Activated naive CD8-positive, alpha-beta T cell treated with anti-CD3 and anti-CD28 coated beads, Interleukin-2, amount 50 U/mL, for 24 hours (primary cell): Measurements from ENCODE around the gene C10orf71.
A peak's percentile ranks its signal among the peaks of the same experiment; 100 is the strongest.

Source experiments
- ATAC-seq: fragments of 150-1000 bp; cut with Tn5 transposase; one replicate; pipeline ENCODE4 v1.10.0; 2021
- DNase-seq: peaks from one replicate; pipeline ENCODE4 v3.0.0; 2021
- H3K27ac Mint-ChIP-seq: one replicate; pipeline ENCODE4 v1.8.0; 2021; ENCODE audit warnings: mild to moderate bottlenecking, mixed read lengths
- H3K27me3 Mint-ChIP-seq: one replicate; pipeline ENCODE4 v1.8.0; 2021; ENCODE audit warnings: mixed read lengths
- H3K36me3 Mint-ChIP-seq: one replicate; pipeline ENCODE4 v1.8.0; 2021; ENCODE audit warnings: low read depth, mixed read lengths
- H3K4me1 Mint-ChIP-seq: one replicate; pipeline ENCODE4 v1.8.0; 2021; ENCODE audit warnings: mixed read lengths
- H3K4me3 Mint-ChIP-seq: one replicate; pipeline ENCODE4 v1.8.0; 2021; ENCODE audit warnings: mild to moderate bottlenecking, moderate library complexity, mixed read lengths
- H3K9me3 Mint-ChIP-seq: one replicate; pipeline ENCODE4 v1.8.0; 2021; ENCODE audit warnings: mixed read lengths

C10orf71 gene

DNA sequence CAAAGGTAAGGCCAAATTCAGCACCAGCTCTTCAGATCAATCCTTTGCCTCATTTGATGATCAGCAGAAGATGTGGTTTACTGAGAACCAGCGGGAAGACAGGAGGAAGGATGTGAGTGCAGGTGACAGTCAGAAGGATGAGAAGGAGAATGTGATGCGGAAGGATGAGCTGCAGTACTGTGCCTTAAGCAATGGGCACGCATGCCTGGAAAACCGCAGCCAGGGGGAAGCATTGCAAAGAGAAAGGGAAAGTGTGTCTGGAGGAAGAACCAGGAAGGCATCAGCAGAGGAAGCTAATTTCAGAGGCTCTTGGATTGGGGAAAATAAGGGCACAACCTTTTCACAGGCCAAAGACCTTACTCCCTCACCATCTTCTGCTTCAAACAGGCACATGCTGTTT, 25.7 kb downstream of the C10orf71 start:
- DNase-seq (no peak), ATAC-seq (no peak)
- Mint-ChIP-seq H3K4me3 (no peak overlapping the region), H3K4me1 (no peaks in the 10 kb centered on the region), H3K27ac (no peak overlapping the region), H3K9me3 (no peaks in the 10 kb centered on the region), H3K36me3 (no peaks in the 10 kb centered on the region), H3K27me3 (no peaks in the 10 kb centered on the region)

GRCh38 chr10:49325131-49325915, 26.4 kb downstream of the C10orf71 start:
- no peak overlapping the region for H3K4me3 Mint-ChIP-seq
- H3K27ac Mint-ChIP-seq: no peak overlapping the region
- no peaks in the 10 kb centered on the region for H3K27me3 Mint-ChIP-seq
- no peak for DNase-seq
- H3K9me3 Mint-ChIP-seq: no peaks in the 10 kb centered on the region
- no peaks in the 10 kb centered on the region for H3K36me3 Mint-ChIP-seq
- no peaks in the 10 kb centered on the region for H3K4me1 Mint-ChIP-seq
- no peak for ATAC-seq

DNA sequence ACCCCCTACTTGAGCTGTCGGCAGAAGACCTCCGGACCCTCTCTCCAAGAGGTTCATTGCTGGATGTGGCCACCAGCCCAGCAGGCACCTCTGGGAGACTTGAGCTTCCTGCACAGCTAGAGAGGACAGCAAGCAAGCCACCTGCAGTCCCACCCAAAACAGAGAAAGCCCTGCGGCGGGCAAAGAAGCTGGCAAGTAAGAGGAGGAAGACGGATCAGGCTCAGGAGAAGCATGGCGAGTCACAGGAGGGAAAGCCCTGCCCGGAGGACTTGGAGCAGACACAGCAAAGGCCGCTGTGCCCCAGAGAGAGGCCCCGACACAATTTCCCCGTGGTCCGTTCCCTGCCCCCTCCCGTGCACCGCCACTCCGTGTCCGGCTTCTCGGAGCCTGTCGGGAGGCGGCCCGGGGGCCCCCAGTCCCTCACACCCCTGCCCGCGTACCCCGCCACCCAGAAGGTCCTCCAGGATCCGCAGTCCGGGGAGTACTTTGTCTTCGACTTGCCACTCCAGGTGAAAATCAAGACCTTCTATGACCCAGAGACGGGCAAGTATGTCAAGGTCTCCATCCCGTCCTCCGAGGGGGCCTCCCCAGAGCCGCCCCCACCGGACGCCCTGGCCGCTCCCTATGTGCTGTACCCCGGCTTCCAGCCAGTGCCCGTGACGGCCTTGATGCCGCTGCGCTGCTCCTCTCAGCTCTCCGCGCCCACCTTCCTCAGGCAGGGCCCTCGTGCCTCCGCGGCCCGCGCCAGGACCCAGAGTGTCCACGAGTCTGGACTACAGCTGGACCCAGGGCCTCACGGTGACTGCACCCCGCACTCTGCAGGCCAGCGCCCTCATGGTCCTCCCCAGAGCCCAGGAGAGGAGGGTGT, 27.2 kb downstream of the C10orf71 start:
- no peaks in the 10 kb centered on the region for H3K9me3 Mint-ChIP-seq

GRCh38 chr10:49327036-49327813, 28.3 kb downstream of the C10orf71 start:
- Mint-ChIP-seq H3K4me3 (no peak overlapping the region), H3K27me3 (no peaks in the 10 kb centered on the region), H3K4me1 (no peaks in the 10 kb centered on the region), H3K27ac (no peak overlapping the region), H3K9me3 (no peaks in the 10 kb centered on the region), H3K36me3 (no peaks in the 10 kb centered on the region)
- DNase-seq (no peak), ATAC-seq (no peak)

More for the DNA sequence above, 27.2 kb downstream of the C10orf71 start:
- no peaks in the 10 kb centered on the region for H3K36me3 Mint-ChIP-seq
- H3K27ac Mint-ChIP-seq: no peak overlapping the region
- H3K4me3 Mint-ChIP-seq: no peak overlapping the region
- ATAC-seq: no peak
- H3K4me1 Mint-ChIP-seq: no peaks in the 10 kb centered on the region
- no peak for DNase-seq
- H3K27me3 Mint-ChIP-seq: no peaks in the 10 kb centered on the region

GRCh38 chr10:49328401-49329145, 29.6 kb downstream of the C10orf71 start:
- Mint-ChIP-seq H3K4me3 (no peak overlapping the region), H3K27me3 (no peaks in the 10 kb centered on the region), H3K9me3 (peaks cover 3% of the 10 kb centered on the region), H3K4me1 (no peaks in the 10 kb centered on the region), H3K36me3 (no peaks in the 10 kb centered on the region), H3K27ac (no peak overlapping the region)
- ATAC-seq: no peak
- no peak for DNase-seq

GRCh38 chr10:49329146-49329505, 30.2 kb downstream of the C10orf71 start:
- no peaks in the 10 kb centered on the region for H3K27me3 Mint-ChIP-seq
- no peaks in the 10 kb centered on the region for H3K4me1 Mint-ChIP-seq
- DNase-seq (no peak), ATAC-seq (no peak)
- no peak overlapping the region for H3K4me3 Mint-ChIP-seq
- H3K9me3 Mint-ChIP-seq: peaks cover 8% of the 10 kb centered on the region
- H3K27ac Mint-ChIP-seq: no peak overlapping the region
- H3K36me3 Mint-ChIP-seq: no peaks in the 10 kb centered on the region

DNA sequence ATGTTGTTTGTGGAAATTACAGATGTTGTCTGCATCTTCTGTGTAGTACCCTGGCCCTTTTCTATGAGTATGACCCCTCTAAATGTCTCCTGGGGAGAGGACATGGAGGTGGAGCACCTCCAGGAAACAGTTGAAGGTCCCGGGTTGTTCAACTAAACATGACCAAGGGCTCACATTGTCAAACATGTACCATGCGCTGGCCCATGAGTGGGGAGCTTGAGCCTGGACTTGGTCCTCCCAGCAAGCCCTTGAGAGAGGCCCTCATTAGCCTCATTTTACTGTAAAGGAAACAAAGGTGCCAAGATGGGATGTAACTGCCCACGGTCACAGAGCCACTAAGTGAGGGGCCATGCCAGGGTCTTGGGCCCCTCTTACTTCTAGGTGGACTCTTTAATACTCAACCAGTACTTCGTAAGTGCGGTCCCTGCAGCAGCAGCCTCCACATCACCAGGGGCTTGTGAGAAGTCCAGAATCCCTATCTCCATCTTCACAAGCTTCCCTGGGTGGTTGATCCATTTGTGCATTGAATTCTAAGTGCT, 31.2 kb downstream of the C10orf71 start:
- H3K9me3 Mint-ChIP-seq: peaks cover 15% of the 10 kb centered on the region
- no peak for ATAC-seq
- H3K4me3 Mint-ChIP-seq: no peak overlapping the region
- H3K36me3 Mint-ChIP-seq: peaks cover under 1% of the 10 kb centered on the region
- no peak for DNase-seq
- no peak overlapping the region for H3K27ac Mint-ChIP-seq
- no peaks in the 10 kb centered on the region for H3K27me3 Mint-ChIP-seq
- H3K4me1 Mint-ChIP-seq: peaks cover 5% of the 10 kb centered on the region

- Mint-ChIP-seq H3K4me1 (peaks cover 13% of the 10 kb centered on the region), H3K27ac (no peak overlapping the region), H3K36me3 (peaks cover 6% of the 10 kb centered on the region), H3K4me3 (no peak overlapping the region), H3K27me3 (no peaks in the 10 kb centered on the region), H3K9me3 (peaks cover 26% of the 10 kb centered on the region)
- ATAC-seq (no peak), DNase-seq (no peak)
Measured at GRCh38 chr10:49331431-49331830, 32.5 kb downstream of the C10orf71 start.

DNA sequence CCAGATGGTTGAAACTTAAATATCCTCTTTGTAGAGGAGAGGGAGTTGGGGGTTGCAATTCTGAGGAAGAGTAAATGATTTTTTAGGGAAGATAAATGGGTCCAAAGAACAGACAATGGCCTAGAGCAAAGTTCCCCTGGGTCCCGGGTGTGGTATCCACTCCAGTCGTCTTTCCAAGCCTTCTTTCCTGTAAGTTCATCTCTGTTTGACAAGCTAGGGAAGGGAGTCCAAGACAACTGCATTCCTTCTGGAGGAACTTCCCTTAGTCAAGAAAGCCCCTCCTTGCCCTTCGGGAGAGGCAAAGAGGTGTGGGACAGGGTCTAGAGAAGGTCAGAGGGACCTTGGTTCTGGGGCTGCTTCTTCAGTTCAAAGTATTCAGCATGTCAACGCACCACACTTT, 33.4 kb downstream of the C10orf71 start:
- Mint-ChIP-seq H3K36me3 (peaks cover 6% of the 10 kb centered on the region), H3K27ac (no peak overlapping the region), H3K4me3 (no peak overlapping the region), H3K4me1 (peaks cover 13% of the 10 kb centered on the region), H3K9me3 (peaks cover 26% of the 10 kb centered on the region), H3K27me3 (no peaks in the 10 kb centered on the region)
- ATAC-seq (no peak), DNase-seq (no peak)

DNA sequence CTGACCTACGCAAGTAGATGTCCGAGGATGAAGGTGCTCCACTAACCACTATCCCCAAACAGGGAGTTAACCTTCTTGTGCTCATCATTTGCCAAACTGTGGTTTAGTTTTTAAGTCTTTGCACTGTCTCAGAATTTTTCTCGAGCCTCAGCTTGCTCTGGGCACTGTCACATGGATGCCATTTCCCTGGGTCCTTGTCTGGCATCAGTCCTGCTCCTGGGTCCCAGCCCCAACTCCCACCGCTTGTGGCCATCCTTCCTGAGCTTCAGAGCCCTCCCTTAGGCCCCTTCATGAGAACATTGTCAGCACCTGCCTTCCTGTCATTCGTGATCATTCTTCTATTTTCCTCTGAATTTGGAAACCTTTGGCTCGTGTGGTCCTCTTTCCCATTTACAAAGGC, 33.8 kb downstream of the C10orf71 start:
- peaks cover 26% of the 10 kb centered on the region for H3K9me3 Mint-ChIP-seq

DNA sequence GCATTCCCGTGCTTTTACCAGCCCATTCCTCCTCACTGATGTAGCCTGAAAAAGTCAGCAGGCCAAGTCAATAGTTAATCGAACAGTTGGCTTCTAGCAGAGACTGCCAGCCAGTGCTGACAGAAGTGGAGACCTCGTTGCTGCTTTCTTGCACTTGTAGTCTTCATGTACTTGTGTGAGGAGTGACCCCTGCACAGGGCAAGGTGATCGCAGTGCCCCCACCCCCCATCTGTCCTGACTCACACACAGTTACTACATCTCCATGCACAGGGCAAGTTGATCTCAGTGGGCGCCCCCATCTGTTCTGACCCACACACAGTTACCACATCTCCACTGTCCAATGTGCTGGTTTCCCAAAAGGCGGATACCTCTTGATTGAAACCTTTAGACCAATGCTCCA, 34.2 kb downstream of the C10orf71 start:
- H3K27ac Mint-ChIP-seq: no peak overlapping the region
- H3K4me1 Mint-ChIP-seq: peaks cover 13% of the 10 kb centered on the region
- no peak overlapping the region for H3K4me3 Mint-ChIP-seq
- ATAC-seq (no peak), DNase-seq (no peak)
- peaks cover 26% of the 10 kb centered on the region for H3K9me3 Mint-ChIP-seq
- H3K27me3 Mint-ChIP-seq: no peaks in the 10 kb centered on the region
- H3K36me3 Mint-ChIP-seq: peaks cover 6% of the 10 kb centered on the region

More for the DNA sequence above, 33.8 kb downstream of the C10orf71 start:
- no peak overlapping the region for H3K4me3 Mint-ChIP-seq
- peaks cover 6% of the 10 kb centered on the region for H3K36me3 Mint-ChIP-seq
- no peak for DNase-seq
- peaks cover 13% of the 10 kb centered on the region for H3K4me1 Mint-ChIP-seq
- H3K27ac Mint-ChIP-seq: no peak overlapping the region
- ATAC-seq: no peak
- no peaks in the 10 kb centered on the region for H3K27me3 Mint-ChIP-seq

DNA sequence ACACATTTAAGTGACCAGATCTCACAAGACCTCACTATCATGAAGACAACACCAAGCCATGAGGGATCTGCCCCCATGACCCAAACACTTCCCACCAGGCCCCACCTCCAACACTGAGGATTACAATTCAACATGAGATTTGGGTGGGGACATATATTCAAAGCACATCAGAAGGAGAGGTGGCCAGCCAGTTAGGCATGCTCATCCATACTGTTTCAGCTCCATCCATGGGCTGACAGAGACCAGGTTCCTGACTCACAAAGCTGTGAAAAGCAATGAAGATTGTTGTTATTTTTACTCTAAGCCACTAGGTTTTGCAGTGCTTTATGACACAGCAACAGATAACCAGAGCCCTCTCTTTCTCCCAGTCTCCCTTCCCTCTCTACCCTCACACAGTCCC, 36.0 kb downstream of the C10orf71 start:
- H3K36me3 Mint-ChIP-seq: peaks cover 6% of the 10 kb centered on the region
- H3K27ac Mint-ChIP-seq: peak overlapping the region; percentile 17
- H3K27me3 Mint-ChIP-seq: no peaks in the 10 kb centered on the region
- no peak overlapping the region for H3K4me3 Mint-ChIP-seq
- peaks cover 13% of the 10 kb centered on the region for H3K4me1 Mint-ChIP-seq
- ATAC-seq (no peak), DNase-seq (no peak)
- peaks cover 26% of the 10 kb centered on the region for H3K9me3 Mint-ChIP-seq

GRCh38 chr10:49335364-49335972, 36.5 kb downstream of the C10orf71 start:
- peaks cover 13% of the 10 kb centered on the region for H3K4me1 Mint-ChIP-seq

More at GRCh38 chr10:49335364-49335972, 36.5 kb downstream of the C10orf71 start:
- peaks cover 26% of the 10 kb centered on the region for H3K9me3 Mint-ChIP-seq
- ATAC-seq: no peak
- peak overlapping the region; percentile 17 for H3K27ac Mint-ChIP-seq
- no peak for DNase-seq
- no peak overlapping the region for H3K4me3 Mint-ChIP-seq
- H3K27me3 Mint-ChIP-seq: no peaks in the 10 kb centered on the region
- peaks cover 6% of the 10 kb centered on the region for H3K36me3 Mint-ChIP-seq
